A673 (cell line): ENCODE data around the gene FNBP1L.

ENCODE experiments used
- EZH2 ChIP-seq: fragments of 200-600 bp; sonication (generic); IDR thresholded peaks from 2 replicates; pipeline ENCODE4 v1.6.1; 2017; ENCODE audit warnings: borderline replicate concordance, low read depth, mild to moderate bottlenecking, mixed read lengths, antibody characterized with exemption, low read length; ENCODE audit not compliant: poor library complexity, severe bottlenecking
- TF ChIP-seq, protein P1 (sequence below): fragments of 300-800, 200-600 bp; sonication (generic); conservative IDR thresholded peaks from 2 replicates; pipeline ENCODE4 v1.5.1; 2017; ENCODE audit warnings: low read depth, mild to moderate bottlenecking, antibody characterized with exemption, low read length, moderate library complexity, mixed read lengths

DNA sequence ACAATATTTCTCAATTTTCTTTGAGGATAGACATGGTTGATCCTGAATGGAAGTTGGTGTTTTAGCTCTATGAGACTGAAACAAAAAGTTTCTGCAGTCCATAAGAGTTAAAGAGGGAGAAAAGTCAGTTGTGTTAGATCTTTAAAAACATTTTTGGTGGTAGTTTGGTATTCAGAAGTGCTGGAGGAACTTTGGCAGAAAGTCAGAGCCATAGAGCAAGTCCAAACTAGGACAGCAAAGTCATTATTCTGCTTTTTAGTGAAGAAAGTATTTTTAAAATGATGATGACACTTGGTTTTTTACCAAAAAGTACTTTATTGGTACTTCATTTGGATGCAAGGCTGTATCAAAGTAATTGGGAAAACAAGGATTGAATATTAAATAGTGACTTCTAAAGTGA lies 41.8 kb downstream of the FNBP1L start:
- TF ChIP-seq, protein P1, sequence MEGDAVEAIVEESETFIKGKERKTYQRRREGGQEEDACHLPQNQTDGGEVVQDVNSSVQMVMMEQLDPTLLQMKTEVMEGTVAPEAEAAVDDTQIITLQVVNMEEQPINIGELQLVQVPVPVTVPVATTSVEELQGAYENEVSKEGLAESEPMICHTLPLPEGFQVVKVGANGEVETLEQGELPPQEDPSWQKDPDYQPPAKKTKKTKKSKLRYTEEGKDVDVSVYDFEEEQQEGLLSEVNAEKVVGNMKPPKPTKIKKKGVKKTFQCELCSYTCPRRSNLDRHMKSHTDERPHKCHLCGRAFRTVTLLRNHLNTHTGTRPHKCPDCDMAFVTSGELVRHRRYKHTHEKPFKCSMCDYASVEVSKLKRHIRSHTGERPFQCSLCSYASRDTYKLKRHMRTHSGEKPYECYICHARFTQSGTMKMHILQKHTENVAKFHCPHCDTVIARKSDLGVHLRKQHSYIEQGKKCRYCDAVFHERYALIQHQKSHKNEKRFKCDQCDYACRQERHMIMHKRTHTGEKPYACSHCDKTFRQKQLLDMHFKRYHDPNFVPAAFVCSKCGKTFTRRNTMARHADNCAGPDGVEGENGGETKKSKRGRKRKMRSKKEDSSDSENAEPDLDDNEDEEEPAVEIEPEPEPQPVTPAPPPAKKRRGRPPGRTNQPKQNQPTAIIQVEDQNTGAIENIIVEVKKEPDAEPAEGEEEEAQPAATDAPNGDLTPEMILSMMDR: no peak
- TF ChIP-seq EZH2: no peak
